HepG2 (cell line): ENCODE measurements around the gene ATOH8. TPM values are rescaled to one million over a fixed set of nuclear protein-coding genes. Genes with fewer than 3 reads are reported as not detected.

Experiments
- ARNT2 ChIP-seq: sonication (generic); formaldehyde crosslinking; IDR thresholded peaks from 2 replicates; pipeline ENCODE4 v1.8.0; 2022; ENCODE audit warnings: mild to moderate bottlenecking, low read depth, missing genetic modification reagents, moderate library complexity
- ATF4 ChIP-seq, 2 experiments: fragments of 450-650 bp in 1 of 2; sonication (generic) in 1 of 2; formaldehyde crosslinking; IDR thresholded peaks; 2 replicates each; pipeline versions ENCODE4 v1.5.0 to v1.8.0; 2020 to 2022; ENCODE audit warnings: mild to moderate bottlenecking in 1 of 2, missing genetic modification reagents in 1 of 2
- BCL6 ChIP-seq: IDR thresholded peaks from 2 replicates; pipeline ENCODE4 v1.6.1; 2016; ENCODE audit warnings: missing genetic modification reagents, missing compliant biosample characterization
- CENPBD1 ChIP-seq: sonication (generic); formaldehyde crosslinking; IDR thresholded peaks from 2 replicates; pipeline ENCODE4 v1.8.0; 2022; ENCODE audit warnings: missing genetic modification reagents, low read depth, mild to moderate bottlenecking, borderline replicate concordance
- DZIP1 ChIP-seq: sonication (generic); formaldehyde crosslinking; IDR thresholded peaks from 2 replicates; pipeline ENCODE4 v1.5.0; 2020; ENCODE audit warnings: mild to moderate bottlenecking, missing genetic modification reagents
- GATAD2A ChIP-seq: IDR thresholded peaks from 2 replicates; pipeline ENCODE4 v1.6.1; 2016
- KDM5B ChIP-seq: sonication (generic); formaldehyde crosslinking; IDR thresholded peaks from 2 replicates; pipeline ENCODE4 v1.4.0; 2020; ENCODE audit warnings: missing genetic modification reagents, mild to moderate bottlenecking, borderline replicate concordance
- NFYC ChIP-seq: IDR thresholded peaks from 2 replicates; pipeline ENCODE4 v1.6.1; 2016; ENCODE audit warnings: missing genetic modification reagents, missing compliant biosample characterization
- POGZ ChIP-seq: sonication (generic); formaldehyde crosslinking; IDR thresholded peaks from 2 replicates; pipeline ENCODE4 v1.4.0; 2020; ENCODE audit warnings: mild to moderate bottlenecking, missing genetic modification reagents
- RORA ChIP-seq: sonication (generic); formaldehyde crosslinking; IDR thresholded peaks from 2 replicates; pipeline ENCODE4 v1.5.0; 2020; ENCODE audit warnings: mild to moderate bottlenecking, missing genetic modification reagents, moderate library complexity
- SALL1 ChIP-seq: sonication (generic); formaldehyde crosslinking; IDR thresholded peaks from 2 replicates; pipeline ENCODE4 v1.8.0; 2022; ENCODE audit warnings: mild to moderate bottlenecking, missing genetic modification reagents
- TCF7L2 ChIP-seq: IDR thresholded peaks from 2 replicates; pipeline ENCODE4 v1.6.1; 2011; ENCODE audit warnings: mild to moderate bottlenecking, low read depth, low read length, moderate library complexity
- ZNF281 ChIP-seq: sonication (generic); formaldehyde crosslinking; IDR thresholded peaks from 2 replicates; pipeline ENCODE4 v1.4.0; 2020; ENCODE audit warnings: missing genetic modification reagents, borderline replicate concordance
- ZNF34 ChIP-seq: sonication (generic); formaldehyde crosslinking; IDR thresholded peaks from 2 replicates; pipeline ENCODE4 v1.4.0; 2020; ENCODE audit warnings: mild to moderate bottlenecking, missing genetic modification reagents, borderline replicate concordance
- ZNF343 ChIP-seq: sonication (generic); formaldehyde crosslinking; IDR thresholded peaks from 2 replicates; pipeline ENCODE4 v1.4.0; 2020; ENCODE audit warnings: mild to moderate bottlenecking, missing genetic modification reagents
- ZNF564 ChIP-seq: sonication (generic); formaldehyde crosslinking; IDR thresholded peaks from 2 replicates; pipeline ENCODE4 v1.8.1; 2023; ENCODE audit warnings: mild to moderate bottlenecking, missing genetic modification reagents
- ZNF800 ChIP-seq: sonication (generic); formaldehyde crosslinking; IDR thresholded peaks from 2 replicates; pipeline ENCODE4 v1.4.0; 2020; ENCODE audit warnings: missing genetic modification reagents
- ZSCAN5A ChIP-seq: sonication (generic); formaldehyde crosslinking; IDR thresholded peaks from 2 replicates; pipeline ENCODE4 v1.8.0; 2022; ENCODE audit warnings: mild to moderate bottlenecking, missing genetic modification reagents, borderline replicate concordance
- polyA plus RNA-seq, 8 experiments: library from polyadenylated mRNA; depleted of rRNA in 3 of 8; stranded (reverse) in 7 of 8; unstranded in 1 of 8; fragments of >200 nt; fragmentation: Illumina TruSeq in 4 of 8; extraction: Trizol in 4 of 8; gene quantifications; 2 replicates each; pipeline versions ENCODE4 v1.2.1 to v1.2.3, GENCODE V29; 2011 to 2016; ENCODE audit warnings: low read depth in 4 of 8, missing spikeins in 1 of 8, mixed read lengths in 1 of 8; ENCODE audit not compliant: insufficient read depth in 1 of 8
- total RNA-seq, 5 experiments: library from RNA; depleted of rRNA; stranded (reverse); fragments of >200 nt; fragmentation: Illumina TruSeq; extraction: Trizol; gene quantifications; 2 replicates each; pipeline ENCODE4 v1.2.3, GENCODE V29; 2016; ENCODE audit warnings: low read depth in 1 of 5

ATOH8 gene
- total and polyA plus RNA-seq, 2 of the 13 experiments (the other 11 are each of a cell fraction or from before 2014, with no cell fraction given): 0.13 to 0.61 TPM

GRCh38 chr2:85799215-85799956, 45.6 kb downstream of the ATOH8 start (continued):
- peak in 1 of 2 experiments; percentile 97; a peak in 2 of 4 replicates for TF ChIP-seq ATF4 (CRISPR knock-in tag; IDR thresholded peaks at IDR 0.05)
- 0 out of 2 replicates have a peak, but pooled peaks have one; percentile 34 for TF ChIP-seq KDM5B
- peak; percentile 15; the same call in 1 of the 2 replicates for TF ChIP-seq ZNF281 (CRISPR knock-in tag)
- no peak for TF ChIP-seq CENPBD1 (CRISPR knock-in tag)
- TF ChIP-seq BCL6: 0 out of 2 replicates have a peak, but pooled peaks have one; percentile 4
- TF ChIP-seq NFYC (CRISPR knock-in tag): no peak
- no peak for TF ChIP-seq ZNF800 (CRISPR knock-in tag)
- peak; percentile 66 for TF ChIP-seq GATAD2A (CRISPR knock-in tag)
- TF ChIP-seq TCF7L2: no peak
- no peak for TF ChIP-seq ZNF343
- TF ChIP-seq ZNF34 (CRISPR knock-in tag): no peak
- no peak; the same call in 1 of the 2 replicates for TF ChIP-seq ARNT2 (CRISPR knock-in tag)
- no peak for TF ChIP-seq ZSCAN5A
- TF ChIP-seq ZNF564 (CRISPR knock-in tag): no peak
- TF ChIP-seq POGZ (CRISPR knock-in tag): 0 out of 2 replicates have a peak, but pooled peaks have one; percentile 21
- no peak for TF ChIP-seq DZIP1 (CRISPR knock-in tag)
- TF ChIP-seq SALL1 (CRISPR knock-in tag): peak; percentile 63
- no peak for TF ChIP-seq RORA (CRISPR knock-in tag)
